Renal cortex interstitium (tissue), 11 donors: Measurements from ENCODE around the gene ZIC1. TPM values are rescaled to one million over a fixed set of nuclear protein-coding genes. Genes with fewer than 3 reads are reported as not detected.

Source experiments
- DNase-seq, 11 donors: peaks; one replicate each; pipeline ENCODE4 v3.0.0-alpha.2; 2013; ENCODE audit warnings: low read depth in 9 of 11, low spot score in 4 of 11; ENCODE audit errors: extremely low read depth in 1 of 11
- polyA plus RNA-seq, 3 donors: library from polyadenylated mRNA; unstranded; fragments of 120-200 nt; gene quantifications; one replicate each; pipeline ENCODE4 v1.2.1, GENCODE V29; 2013; ENCODE audit not compliant: insufficient read length in 3 of 3

ZIC1 gene
- polyA plus RNA-seq, 3 donors: 0.50 TPM; not detected in 2

DNA sequence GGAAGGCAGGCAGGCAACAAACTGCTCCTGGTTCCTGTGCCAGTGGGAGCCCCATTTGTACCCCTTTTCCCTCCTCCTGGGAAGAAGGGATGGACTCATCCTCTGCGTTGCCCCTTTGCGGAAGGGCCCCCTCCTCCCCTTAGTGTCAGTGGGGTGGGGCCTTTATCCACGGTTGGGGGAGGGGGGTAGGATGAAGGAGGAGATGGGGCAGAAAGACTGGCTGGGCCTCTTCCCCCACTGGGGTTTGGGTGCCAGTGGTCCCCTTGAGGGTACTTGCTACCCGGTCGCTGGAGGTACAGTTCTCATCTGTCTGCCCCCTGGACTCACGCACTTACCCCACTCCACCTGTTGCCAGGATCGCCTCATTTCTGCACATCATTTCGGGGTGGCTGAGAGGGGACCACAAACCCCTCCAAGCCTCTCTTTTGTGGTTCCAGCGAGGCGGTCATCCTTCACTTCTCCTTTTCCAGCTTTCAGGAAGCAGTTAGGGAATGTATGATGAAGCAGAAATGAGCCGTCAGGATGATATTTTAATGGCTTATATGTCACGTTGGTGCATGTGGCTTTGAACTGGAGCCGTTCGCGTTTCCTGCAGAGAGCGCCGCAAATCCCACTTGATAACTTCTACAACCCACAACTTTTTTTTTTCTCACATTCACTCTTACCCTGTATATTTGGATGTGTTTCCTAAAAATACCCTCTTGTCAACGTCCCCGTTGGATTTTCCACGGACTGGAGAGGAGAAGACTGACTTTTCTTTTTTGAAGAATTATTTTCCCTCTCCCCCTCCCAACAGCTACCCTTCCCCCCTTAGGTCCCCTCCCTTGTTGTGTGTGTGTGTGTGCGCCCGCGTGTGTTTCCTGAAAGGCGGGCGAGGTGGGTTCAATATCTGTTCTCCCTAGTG, 2.9 kb upstream of the ZIC1 start, which contains the start of gene ZIC4:
Gene ZIC4, minus strand, starts transcription at position 516 of the 904 bp plus-strand sequence. CDS start 3,746 bp downstream, outside the sequence.
- no peak for DNase-seq

- DNase-seq: no peak
These were observed 2.1 kb upstream of the ZIC1 start for GRCh38 chr3:147407114-147407497.

DNA sequence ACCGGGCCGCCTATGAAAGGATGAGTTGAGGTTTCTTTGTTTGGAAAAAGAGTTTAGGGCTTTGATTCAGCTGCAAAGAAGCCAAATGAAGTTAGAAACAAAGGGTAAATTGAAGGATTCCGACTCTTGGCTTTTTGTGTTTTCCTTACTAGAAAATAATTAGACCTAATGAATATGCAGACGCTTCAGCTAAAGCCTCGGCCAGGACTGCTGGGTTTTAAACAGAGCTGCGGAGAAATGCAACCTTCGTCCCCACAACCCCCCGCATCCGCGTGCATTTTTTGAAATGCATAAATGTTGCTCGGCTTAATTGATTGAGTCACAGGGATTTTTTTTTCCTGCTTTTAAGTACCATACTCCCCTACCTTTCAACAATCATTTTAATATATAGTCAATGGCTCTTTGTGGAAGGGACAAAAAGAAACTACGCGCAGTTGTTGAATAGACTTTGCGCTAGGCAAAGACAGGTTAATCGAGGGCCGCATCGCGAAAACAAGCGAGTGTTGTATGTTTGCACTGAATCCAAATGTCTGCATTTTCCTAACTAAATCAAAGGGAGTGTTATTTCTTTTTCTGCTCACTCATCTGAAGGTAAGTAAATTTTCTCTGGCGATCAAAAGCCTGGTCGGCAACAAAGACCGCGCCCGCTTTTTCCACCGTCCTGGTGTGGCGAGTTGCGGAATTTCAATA, 1.5 kb upstream of the ZIC1 start:
- DNase-seq: no peak

- no peak for DNase-seq
These were observed 721 bp upstream of the ZIC1 start for GRCh38 chr3:147408188-147409100.

DNA sequence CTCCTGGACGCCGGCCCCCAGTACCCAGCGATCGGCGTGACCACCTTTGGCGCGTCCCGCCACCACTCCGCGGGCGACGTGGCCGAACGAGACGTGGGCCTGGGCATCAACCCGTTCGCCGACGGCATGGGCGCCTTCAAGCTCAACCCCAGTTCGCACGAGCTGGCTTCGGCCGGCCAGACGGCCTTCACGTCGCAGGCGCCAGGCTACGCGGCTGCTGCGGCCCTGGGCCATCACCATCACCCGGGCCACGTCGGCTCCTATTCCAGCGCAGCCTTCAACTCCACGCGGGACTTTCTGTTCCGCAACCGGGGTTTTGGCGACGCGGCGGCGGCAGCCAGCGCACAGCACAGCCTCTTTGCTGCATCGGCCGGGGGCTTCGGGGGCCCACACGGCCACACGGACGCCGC, 956 bp downstream of the ZIC1 start:
- no peak for DNase-seq

- DNase-seq: no peak
These were observed 1.5 kb downstream of the ZIC1 start for GRCh38 chr3:147410526-147411237.

- no peak for DNase-seq
These were observed 2.2 kb downstream of the ZIC1 start for GRCh38 chr3:147411238-147411814.

DNA sequence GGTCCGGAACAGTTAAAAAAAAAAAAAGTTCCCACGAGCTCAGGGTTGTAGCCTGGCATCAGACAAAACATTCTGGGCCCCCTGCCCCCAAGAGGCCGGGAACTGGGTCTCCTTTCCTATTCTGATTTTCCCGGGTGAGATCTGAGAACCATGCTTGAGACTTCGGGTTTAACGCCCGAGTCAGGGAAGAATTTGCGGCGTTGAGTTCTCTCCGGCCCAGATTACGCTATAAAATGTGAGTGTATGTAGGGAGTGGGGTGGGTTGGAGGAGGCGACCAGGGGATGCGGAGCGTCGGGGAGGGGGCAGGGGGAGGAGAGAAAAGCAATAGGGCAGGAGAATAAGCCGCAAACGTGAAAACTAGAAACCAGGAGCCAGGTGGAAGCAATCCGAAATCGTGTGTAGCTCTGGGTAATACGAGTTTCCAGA, 2.7 kb downstream of the ZIC1 start:
- no peak for DNase-seq

DNA sequence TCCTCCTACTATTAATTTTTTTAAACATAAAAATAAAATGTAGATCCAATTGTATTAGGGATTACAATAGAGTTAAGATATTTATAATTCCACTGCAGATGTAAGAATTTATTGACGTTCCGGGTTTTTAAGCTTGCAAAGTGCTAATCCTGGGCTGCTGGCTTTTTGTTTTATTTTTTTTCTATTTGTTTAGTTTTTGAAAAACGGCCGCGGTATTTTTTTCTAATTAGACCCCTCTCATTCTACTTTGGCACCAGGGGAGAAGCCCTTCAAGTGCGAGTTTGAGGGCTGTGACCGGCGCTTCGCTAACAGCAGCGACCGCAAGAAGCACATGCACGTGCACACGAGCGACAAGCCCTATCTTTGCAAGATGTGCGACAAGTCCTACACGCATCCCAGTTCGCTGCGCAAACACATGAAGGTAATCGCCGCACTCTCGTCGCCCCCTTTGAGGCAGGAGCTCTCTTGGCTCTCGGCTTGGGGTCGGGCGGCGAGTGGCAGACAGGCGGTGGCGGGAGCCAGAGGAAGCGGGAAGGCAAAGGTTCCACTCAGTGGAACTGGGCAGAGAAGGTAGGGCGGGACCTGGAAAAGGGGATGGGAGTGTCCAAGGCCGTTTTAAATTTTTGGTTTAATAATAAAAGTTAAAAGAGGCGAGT, 3.2 kb downstream of the ZIC1 start:
- DNase-seq: no peak

GRCh38 chr3:147412917-147413685, 3.9 kb downstream of the ZIC1 start:
- DNase-seq: no peak

GRCh38 chr3:147413686-147414389, 4.7 kb downstream of the ZIC1 start:
- no peak for DNase-seq

GRCh38 chr3:147414390-147415138, 5.4 kb downstream of the ZIC1 start:
- DNase-seq: no peak

DNA sequence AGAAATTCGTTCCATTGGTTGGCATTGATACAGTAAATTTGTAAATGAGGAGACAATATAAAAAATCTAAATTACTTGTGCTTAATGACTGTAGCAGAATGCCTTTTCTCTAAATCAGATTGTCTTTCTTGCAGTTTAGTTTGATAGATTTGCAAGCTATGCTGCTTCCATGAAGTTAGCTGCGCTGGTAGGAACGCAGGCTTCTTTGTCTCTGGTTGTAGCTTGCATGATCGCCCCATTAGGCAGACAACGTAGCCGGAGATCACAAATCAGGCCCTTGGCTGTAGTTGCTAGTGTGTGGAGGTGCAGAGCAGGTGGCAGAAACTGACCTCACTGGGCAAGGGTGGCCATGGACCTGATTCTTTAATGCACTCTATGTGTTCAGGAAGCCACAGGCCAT, 6.1 kb downstream of the ZIC1 start:
- DNase-seq: no peak

GRCh38 chr3:147415874-147416273, 6.7 kb downstream of the ZIC1 start:
- no peak for DNase-seq

- no peak for DNase-seq
These were observed 7.8 kb downstream of the ZIC1 start for GRCh38 chr3:147416931-147417330.
